ENCODE data around the gene FIP1L1. TPM values are rescaled to one million over a fixed set of nuclear protein-coding genes. Genes with fewer than 3 reads are reported as not detected.

FIP1L1 gene
- total and polyA plus RNA-seq, 2 donors (not counting 3 experiments of a cell fraction or from before 2014, with no cell fraction given) = 18.9 to 51.9 TPM

- no TSS peak for BruUV-seq (replicated peaks)
Observed at GRCh38 chr4:53507058-53507457, 129.6 kb downstream of the FIP1L1 start.

GRCh38 chr4:53507671-53508286 lies 130.3 kb downstream of the FIP1L1 start:
- intact Hi-C loops (cut with micrococcal nuclease) = loop anchor here (2.0 kb wide), 1 partner anchor 51 kb away; no protein-coding TSS in a partner anchor
- DNase-seq (ENCODE audit: low read depth, low spot score) = peak; percentile 77
- POLR2A ChIA-PET = no interaction called here

More at GRCh38 chr4:53507058-53507457, 129.6 kb downstream of the FIP1L1 start:
- no peak overlapping the region for H3K4me3 ChIP-seq (replicated peaks in 1 of 3; ENCODE audit: insufficient read depth in 1 of 3, low read depth in 1 of 3, low read length in 3 of 3)
- no peak overlapping the region for H3K9ac ChIP-seq (replicated peaks; ENCODE audit: extremely low read depth, insufficient read depth, low read length)
- TF ChIP-seq POLR2AphosphoS5 (IDR thresholded peaks at IDR 0.05; ENCODE audit: insufficient read depth, low read depth, low read length) (no peak), EZH2 (IDR thresholded peaks at IDR 0.05; ENCODE audit: borderline replicate concordance, low read depth, low read length, severe bottlenecking) (no peak)
- CTCF ChIA-PET = interaction anchor here (0.9 to 2.3 kb wide), 10 partner anchors 10 to 727 kb away, joined by 3 to 28 read pairs (median 7); no protein-coding TSS in a partner anchor
- no peaks in the 10 kb centered on the region for H3K36me3 ChIP-seq (ENCODE audit: control insufficient read depth in 2 of 2, extremely low read depth in 1 of 2, insufficient read depth in 2 of 2, low read length in 2 of 2)
- no peak overlapping the region for H3K27ac ChIP-seq (ENCODE audit: insufficient read depth, low read depth, low read length)
- DNase-seq (ENCODE audit: low read depth, low spot score) = no peak
- no peaks in the 10 kb centered on the region for H3K79me2 ChIP-seq (ENCODE audit: control insufficient read depth, insufficient read depth, low read length)
- dilution Hi-C loops (cut with MboI; ENCODE audit: extremely low pct_ligation_motif_present, low sequenced_read_pairs) = no loop called here
- H3K9me3 ChIP-seq (replicated peaks; ENCODE audit: control insufficient read depth, insufficient read depth, low read length) = no peaks in the 10 kb centered on the region
- H3K4me1 ChIP-seq (ENCODE audit: control insufficient read depth, extremely low read depth, insufficient read depth, low read length) = no peaks in the 10 kb centered on the region
- POLR2A ChIA-PET = no interaction called here
- no peaks in the 10 kb centered on the region for H3K9me1 ChIP-seq (replicated peaks; ENCODE audit: control insufficient read depth, extremely low read depth, insufficient read depth, low read length)
- no peak overlapping the region for H2AFZ ChIP-seq (ENCODE audit: low read depth, low read length)
- H4K20me1 ChIP-seq (replicated peaks; ENCODE audit: control insufficient read depth, extremely low read depth, insufficient read depth, low read length) = no peaks in the 10 kb centered on the region
- FAIRE-seq = no peak
- H3K27me3 ChIP-seq (ENCODE audit: control insufficient read depth in 2 of 2, insufficient read depth in 2 of 2, low read length in 2 of 2) = peaks cover 10 to 13% of the 10 kb centered on the region in 2 experiments
- intact Hi-C loops (cut with micrococcal nuclease) = loop anchor here (2.0 kb wide), 1 partner anchor 52 kb away; no protein-coding TSS in a partner anchor
- H3K4me2 ChIP-seq (ENCODE audit: insufficient read depth, low read length) = no peak overlapping the region

More at GRCh38 chr4:53507671-53508286, 130.3 kb downstream of the FIP1L1 start:
- H3K4me2 ChIP-seq (ENCODE audit: insufficient read depth, low read length) = peak overlapping the region; percentile 19
- H3K4me3 ChIP-seq (replicated peaks in 1 of 3; ENCODE audit: insufficient read depth in 1 of 3, low read depth in 1 of 3, low read length in 3 of 3) = peak overlapping the region in 1 of 3 experiments; percentile 4
- H4K20me1 ChIP-seq (replicated peaks; ENCODE audit: control insufficient read depth, extremely low read depth, insufficient read depth, low read length) = no peaks in the 10 kb centered on the region
- peak overlapping the region; percentile 30 for H2AFZ ChIP-seq (ENCODE audit: low read depth, low read length)
- TF ChIP-seq GATA2 (IDR thresholded peaks at IDR 0.05; ENCODE audit: insufficient read depth, insufficient read length, low read depth, low read length) = no peak
- TF ChIP-seq CTCF (IDR thresholded peaks at IDR 0.05; ENCODE audit: extremely low read depth in 1 of 2, insufficient read depth in 1 of 2, low read depth in 1 of 2, low read length in 2 of 2) = no peak
- no peak for TF ChIP-seq JUN (IDR thresholded peaks at IDR 0.05; ENCODE audit: borderline replicate concordance, insufficient read depth, insufficient read length, low read depth)
- no peak for TF ChIP-seq FOS (IDR thresholded peaks at IDR 0.05; ENCODE audit: borderline replicate concordance, insufficient read depth, low read length)
- FAIRE-seq = no peak
- no peaks in the 10 kb centered on the region for H3K36me3 ChIP-seq (ENCODE audit: control insufficient read depth in 2 of 2, extremely low read depth in 1 of 2, insufficient read depth in 2 of 2, low read length in 2 of 2)
- no peaks in the 10 kb centered on the region for H3K79me2 ChIP-seq (ENCODE audit: control insufficient read depth, insufficient read depth, low read length)
- CTCF ChIA-PET = interaction anchor here (1.4 to 2.3 kb wide), 2 partner anchors 10 to 726 kb away, joined by 3 to 7 read pairs; no protein-coding TSS in a partner anchor
- H3K4me1 ChIP-seq (ENCODE audit: control insufficient read depth, extremely low read depth, insufficient read depth, low read length) = no peaks in the 10 kb centered on the region
- H3K27me3 ChIP-seq (ENCODE audit: control insufficient read depth in 2 of 2, insufficient read depth in 2 of 2, low read length in 2 of 2) = peaks cover 10 to 13% of the 10 kb centered on the region in 2 experiments
- no peak overlapping the region for H3K27ac ChIP-seq (ENCODE audit: insufficient read depth, low read depth, low read length)
- H3K9ac ChIP-seq (replicated peaks; ENCODE audit: extremely low read depth, insufficient read depth, low read length) = no peak overlapping the region
- no TSS peak for BruUV-seq (replicated peaks)
- no peaks in the 10 kb centered on the region for H3K9me3 ChIP-seq (replicated peaks; ENCODE audit: control insufficient read depth, insufficient read depth, low read length)
- no peaks in the 10 kb centered on the region for H3K9me1 ChIP-seq (replicated peaks; ENCODE audit: control insufficient read depth, extremely low read depth, insufficient read depth, low read length)
- dilution Hi-C loops (cut with MboI; ENCODE audit: extremely low pct_ligation_motif_present, low sequenced_read_pairs) = no loop called here

All from endothelial cell of umbilical vein (primary cell).